Transverse colon (tissue), 4 donors: ENCODE data around the gene ESRRA. TPM values are rescaled to one million over a fixed set of nuclear protein-coding genes. Genes with fewer than 3 reads are reported as not detected.

ENCODE experiments used
- DNase-seq: peaks from one replicate; pipeline ENCODE4 v3.0.0-alpha.2; 2019
- H3K27ac ChIP-seq, 4 donors: fragments of 200-600 bp; sonication (generic); 2 replicates each; pipeline ENCODE4 v1.5.1; 2016 to 2018; ENCODE audit warnings: inconsistent platforms in 4 of 4
- H3K27me3 ChIP-seq: fragments of 200-600 bp; sonication (generic); 2 replicates; pipeline ENCODE4 v1.5.1; 2017; ENCODE audit warnings: inconsistent platforms
- H3K36me3 ChIP-seq, 4 donors: fragments of 200-600 bp; sonication (generic); 2 replicates each; pipeline ENCODE4 v1.5.1; 2017 to 2019; ENCODE audit warnings: inconsistent platforms in 4 of 4
- H3K4me1 ChIP-seq, 4 donors: fragments of 200-600 bp; sonication (generic); 2 replicates each; pipeline ENCODE4 v1.5.1; 2017 to 2020; ENCODE audit warnings: inconsistent platforms in 4 of 4
- H3K4me3 ChIP-seq, 4 donors: fragments of 200-600 bp; sonication (generic); 1 replicate in 1 of 4; 2 replicates in 3 of 4; pipeline versions ENCODE4 v1.5.1 to v1.6.1; 2017 to 2019; ENCODE audit warnings: inconsistent platforms in 4 of 4
- H3K9me3 ChIP-seq, 2 donors: fragments of 200-600 bp; sonication (generic); 2 replicates each; pipeline ENCODE4 v1.5.1; 2017 to 2019; ENCODE audit warnings: inconsistent platforms in 2 of 2
- EP300 ChIP-seq: sonication (generic); formaldehyde crosslinking; IDR thresholded peaks from one replicate; pipeline ENCODE4 v1.6.1; 2017; ENCODE audit warnings: antibody characterized with exemption, low read depth
- POLR2A ChIP-seq: fragments of 450-650 bp; IDR thresholded peaks from one replicate; pipeline ENCODE4 v1.6.1; 2016; ENCODE audit warnings: antibody characterized with exemption, mild to moderate bottlenecking, moderate library complexity
- POLR2AphosphoS5 ChIP-seq, 3 donors: sonication (generic); formaldehyde crosslinking; IDR thresholded peaks; one replicate each; pipeline ENCODE4 v1.6.1; 2016; ENCODE audit warnings: antibody characterized with exemption in 3 of 3
- WGBS, 2 donors: methylation state at CpG; one replicate each; pipeline ENCODE4 v1.1.5; 2018; ENCODE audit warnings: low coverage in 1 of 2; 5-methylcytosine and 5-hydroxymethylcytosine counted together
- in situ Hi-C, 4 donors: fragments of 200-750 bp; cut with MboI; loops; one replicate each; pipeline versions ENCODE4 v1.15.0 to v1.15.1; 2017; ENCODE audit warnings: low sequenced_read_pairs in 3 of 4, low pct_ligation_motif_present in 1 of 4, low pct_unique_long_range_greater_than_20kb in 1 of 4
- intact Hi-C: fragments of 100-400 bp; cut with DNase I; formaldehyde crosslinking; loops from one replicate; pipeline ENCODE4 v1.15.1; 2023; ENCODE audit warnings: low total_unique reads
- small RNA-seq, 4 donors: library from RNA; depleted of rRNA; stranded (forward); fragments of <200 nt; gene quantifications; one replicate each; pipeline ENCODE3, GENCODE V24; 2016
- total RNA-seq, 4 donors: library from RNA; depleted of rRNA; stranded (reverse); fragments of >200 nt; gene quantifications; one replicate each; pipeline ENCODE4 v1.1.0, GENCODE V29; 2016
- TF ChIP-seq, protein P1 (sequence below), 5 experiments: fragments of 200-600 bp in 3 of 5; fragments of 450-650 bp in 2 of 5; sonication (generic) in 3 of 5; IDR thresholded peaks; 1 replicate in 2 of 5; 2 replicates in 3 of 5; pipeline ENCODE4 v1.5.1; 2016 to 2017; ENCODE audit warnings: antibody characterized with exemption in 5 of 5, inconsistent platforms in 3 of 5, mild to moderate bottlenecking in 2 of 5, moderate library complexity in 1 of 5

Gene ESRRA
- total RNA-seq, 4 donors from 2014 or later, result 142 to 272 (median 221) TPM

DNA sequence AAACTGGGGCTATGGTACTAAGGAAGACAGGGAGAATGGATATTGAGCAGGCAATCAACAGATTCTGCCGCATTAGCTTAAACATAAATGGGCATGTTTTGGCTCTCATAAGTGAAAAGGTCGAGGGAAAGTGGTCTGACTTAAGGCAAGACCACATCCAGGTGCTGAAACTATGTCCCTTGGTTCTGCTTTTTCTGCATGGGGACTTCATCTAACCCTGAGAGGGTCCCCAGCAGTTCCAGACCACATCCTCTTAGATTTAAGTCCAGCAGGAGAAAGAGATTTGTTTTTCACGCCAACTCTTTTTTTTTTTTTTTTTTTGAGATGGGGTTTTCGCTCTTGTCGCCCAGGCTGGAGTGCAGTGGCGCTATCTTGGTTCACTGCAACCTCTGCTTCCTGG, 59.1 kb downstream of the ESRRA start:
- in situ Hi-C loops, result no loop called here

DNA sequence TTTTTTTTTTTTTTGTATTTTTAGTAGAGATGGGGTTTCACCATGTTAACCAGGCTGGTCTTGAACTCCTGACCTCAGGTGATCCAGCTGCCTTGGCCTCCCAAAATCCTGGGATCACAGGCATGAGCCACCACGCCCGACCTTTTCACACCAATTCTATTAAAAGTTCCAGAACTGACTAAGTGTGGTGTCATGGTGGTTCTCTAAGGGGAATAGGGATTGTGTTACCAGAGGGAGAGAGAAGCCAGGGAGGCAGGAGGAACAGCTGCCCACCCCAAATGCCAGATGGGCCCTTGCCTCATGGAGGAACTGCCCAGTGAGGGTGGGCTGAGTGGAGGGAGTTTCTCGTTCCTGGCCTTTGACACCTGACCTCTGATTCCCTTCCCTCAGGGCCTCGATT, 59.6 kb downstream of the ESRRA start:
- DNase-seq, result no peak
- Histone ChIP-seq H3K4me3 (no peak overlapping the region), H3K4me1 (peaks cover 4 to 9% (median 7%) of the 10 kb centered on the region in 4 donors), H3K27ac (no peak overlapping the region), H3K9me3 (no peaks in the 10 kb centered on the region), H3K27me3 (no peaks in the 10 kb centered on the region), H3K36me3 (peaks cover 0 to 39% (median 16%) of the 10 kb centered on the region in 4 donors)
- intact Hi-C loops (no loop called here), in situ Hi-C loops (no loop called here)
- TF ChIP-seq POLR2AphosphoS5 (IDR thresholded peaks at IDR 0.05) (no peak), EP300 (no peak), POLR2A (no peak)
- TF ChIP-seq, protein P1, sequence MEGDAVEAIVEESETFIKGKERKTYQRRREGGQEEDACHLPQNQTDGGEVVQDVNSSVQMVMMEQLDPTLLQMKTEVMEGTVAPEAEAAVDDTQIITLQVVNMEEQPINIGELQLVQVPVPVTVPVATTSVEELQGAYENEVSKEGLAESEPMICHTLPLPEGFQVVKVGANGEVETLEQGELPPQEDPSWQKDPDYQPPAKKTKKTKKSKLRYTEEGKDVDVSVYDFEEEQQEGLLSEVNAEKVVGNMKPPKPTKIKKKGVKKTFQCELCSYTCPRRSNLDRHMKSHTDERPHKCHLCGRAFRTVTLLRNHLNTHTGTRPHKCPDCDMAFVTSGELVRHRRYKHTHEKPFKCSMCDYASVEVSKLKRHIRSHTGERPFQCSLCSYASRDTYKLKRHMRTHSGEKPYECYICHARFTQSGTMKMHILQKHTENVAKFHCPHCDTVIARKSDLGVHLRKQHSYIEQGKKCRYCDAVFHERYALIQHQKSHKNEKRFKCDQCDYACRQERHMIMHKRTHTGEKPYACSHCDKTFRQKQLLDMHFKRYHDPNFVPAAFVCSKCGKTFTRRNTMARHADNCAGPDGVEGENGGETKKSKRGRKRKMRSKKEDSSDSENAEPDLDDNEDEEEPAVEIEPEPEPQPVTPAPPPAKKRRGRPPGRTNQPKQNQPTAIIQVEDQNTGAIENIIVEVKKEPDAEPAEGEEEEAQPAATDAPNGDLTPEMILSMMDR (IDR thresholded peaks at IDR 0.05), result no peak
- 91% methylated on average over 4 of the region's 4 CpGs; no CpG with 5 or more reads in 1 of the 2 donors for WGBS, 2 donors

More for the DNA sequence above, 59.1 kb downstream of the ESRRA start:
- peaks cover 0 to 35% (median 14%) of the 10 kb centered on the region in 4 donors for H3K36me3 ChIP-seq
- H3K9me3 ChIP-seq, result no peaks in the 10 kb centered on the region
- no peak overlapping the region for H3K4me3 ChIP-seq
- 72 to 88% methylated on average over 2 to 6 of the region's 6 CpGs for WGBS, 2 donors
- intact Hi-C loops, result no loop called here
- H3K27me3 ChIP-seq, result no peaks in the 10 kb centered on the region
- H3K4me1 ChIP-seq, result peaks cover 6 to 13% (median 12%) of the 10 kb centered on the region in 4 donors
- TF ChIP-seq POLR2A, result no peak
- TF ChIP-seq POLR2AphosphoS5 (IDR thresholded peaks at IDR 0.05), result no peak
- TF ChIP-seq, protein P1 (IDR thresholded peaks at IDR 0.05), result no peak
- TF ChIP-seq EP300, result no peak
- H3K27ac ChIP-seq, result no peak overlapping the region
- no peak for DNase-seq

Small RNA genes lying within 50 kb of the gene (small RNA-seq; reads per million reads assigned to genes)
- 0.28 to 0.88 (median 0.70) reads per million in 4 donors for gene MIR7155
- gene RF00019, result 0 reads per million in 4 donors

Other genes starting within 250 kb of the ESRRA start
- gene MACROD1, start 139.4 kb upstream of the ESRRA start, total RNA-seq, result 10 to 100 TPM; 42.9 to 50.7 (median 50.1) TPM
- gene STIP1, start 119.4 kb upstream of the ESRRA start, total RNA-seq, result 100 to 1,000 TPM in 1 of 4 donors, 10 to 100 TPM in 3; 45.3 to 181 (median 65.9) TPM
- 10 to 100 TPM; 14.6 to 63.3 (median 28.6) TPM for gene FERMT3, start 98.8 kb upstream of the ESRRA start, total RNA-seq
- 100 to 1,000 TPM in 2 of 4 donors, 10 to 100 TPM in 2; 82.4 to 113 (median 99.1) TPM for gene TRPT1, start 79.3 kb upstream of the ESRRA start, total RNA-seq
- gene NUDT22, start 79.2 kb upstream of the ESRRA start, total RNA-seq, result 100 to 1,000 TPM in 3 of 4 donors, 10 to 100 TPM in 1; 84.0 to 215 (median 127) TPM
- 100 to 1,000 TPM in 1 of 4 donors, 10 to 100 TPM in 3; 52.6 to 214 (median 76.0) TPM for gene DNAJC4, start 75.0 kb upstream of the ESRRA start, total RNA-seq
- gene VEGFB, start 70.9 kb upstream of the ESRRA start, total RNA-seq, result 10 to 100 TPM; 34.0 to 84.9 (median 36.8) TPM
- 100 to 1,000 TPM in 2 of 4 donors, 10 to 100 TPM in 2; 63.6 to 203 (median 102) TPM for gene FKBP2, start 64.4 kb upstream of the ESRRA start, total RNA-seq
- 10 to 100 TPM; 62.8 to 80.4 (median 73.2) TPM for gene PPP1R14B, start 58.6 kb upstream of the ESRRA start, total RNA-seq
- 100 to 1,000 TPM in 2 of 4 donors, 10 to 100 TPM in 2; 64.5 to 115 (median 91.2) TPM for gene PLCB3, start 54.0 kb upstream of the ESRRA start, total RNA-seq
- gene BAD, start 20.9 kb upstream of the ESRRA start, total RNA-seq, result 100 to 1,000 TPM in 3 of 4 donors, 10 to 100 TPM in 1; 93.9 to 154 (median 139) TPM
- 10 to 100 TPM in 3 of 4 donors, 1 to 10 TPM in 1; 6.4 to 35.2 (median 27.4) TPM for gene GPR137, start 19.7 kb upstream of the ESRRA start, total RNA-seq
- gene KCNK4, start 14.2 kb upstream of the ESRRA start, total RNA-seq, result under 1 TPM in 1 of 4 donors, not detected in 3; 0.27 TPM
- gene CATSPERZ, start 5.2 kb upstream of the ESRRA start, total RNA-seq, result 10 to 100 TPM in 1 of 4 donors, not detected in 3; 20.9 TPM
- 10 to 100 TPM; 59.1 to 99.9 (median 82.7) TPM for gene TRMT112, start 12.0 kb downstream of the ESRRA start, total RNA-seq
- 100 to 1,000 TPM; 152 to 381 (median 265) TPM for gene PRDX5, start 12.6 kb downstream of the ESRRA start, total RNA-seq
- 100 to 1,000 TPM in 1 of 4 donors, 10 to 100 TPM in 3; 24.8 to 203 (median 47.1) TPM for gene CCDC88B, start 34.7 kb downstream of the ESRRA start, total RNA-seq
- gene RPS6KA4, start 53.6 kb downstream of the ESRRA start, total RNA-seq, result 10 to 100 TPM; 14.5 to 86.0 (median 34.5) TPM